Bone marrow (tissue), 2 donors: ENCODE measurements around the gene PAEP.

ENCODE experiments used
- DNase-seq, 2 donors: peaks; one replicate each; lab custom pipeline; 2025; lab: John Stamatoyannopoulos, UW

Gene PAEP

GRCh38 chr9:135579889-135580660, 18.5 kb downstream of the PAEP start:
- no peak for DNase-seq

GRCh38 chr9:135580664-135581380, 19.3 kb downstream of the PAEP start:
- DNase-seq = no peak

GRCh38 chr9:135581636-135582426, 20.3 kb downstream of the PAEP start:
- DNase-seq = no peak

DNA sequence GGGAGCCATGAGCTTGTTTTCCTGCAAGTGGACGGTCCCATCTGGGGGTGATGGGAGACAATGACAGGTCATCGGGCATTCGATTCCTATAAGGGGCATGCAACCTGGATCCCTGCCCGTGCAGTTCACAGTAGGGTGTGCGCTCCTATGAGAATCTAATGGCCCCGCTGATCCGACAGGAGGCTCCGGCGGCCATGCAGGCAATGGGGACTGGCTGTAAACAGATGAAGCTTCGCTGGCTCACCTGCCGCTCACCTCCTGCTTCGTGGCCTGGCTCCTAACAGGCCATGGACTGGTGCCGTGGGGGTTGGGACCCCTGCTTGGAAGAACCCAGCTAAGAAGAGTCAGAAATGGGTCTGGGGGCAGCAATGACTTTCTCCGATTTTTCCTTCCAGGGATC, 21.0 kb downstream of the PAEP start:
- DNase-seq = no peak

GRCh38 chr9:135582966-135583687, 21.6 kb downstream of the PAEP start:
- DNase-seq = no peak

GRCh38 chr9:135583688-135584011, 22.1 kb downstream of the PAEP start:
- no peak for DNase-seq

- DNase-seq = no peak
Measured at GRCh38 chr9:135584371-135584770, 22.8 kb downstream of the PAEP start.

- no peak for DNase-seq
Measured at GRCh38 chr9:135584934-135585333, 23.4 kb downstream of the PAEP start.

- no peak for DNase-seq
Measured at GRCh38 chr9:135586601-135587109, 25.1 kb downstream of the PAEP start.

DNA sequence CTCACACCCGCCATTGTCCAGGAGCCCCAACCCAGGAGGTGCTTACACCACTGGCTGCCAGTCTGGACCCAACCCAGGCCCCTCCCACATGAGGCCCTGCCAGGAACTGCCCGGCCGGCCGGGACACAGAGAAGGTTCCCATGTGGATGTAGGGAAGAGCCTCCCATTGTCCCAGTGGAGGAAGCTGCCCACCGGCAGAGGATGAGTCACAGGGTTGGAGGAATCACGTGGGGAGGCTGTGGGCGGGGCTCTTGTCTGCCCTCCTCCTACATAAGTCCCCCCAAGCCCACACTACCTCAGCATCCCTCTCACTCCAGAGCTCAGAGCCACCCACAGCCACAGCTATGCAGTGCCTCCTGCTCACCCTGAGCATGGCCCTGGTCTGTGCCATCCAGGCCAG, 26.1 kb downstream of the PAEP start:
- no peak for DNase-seq

- DNase-seq = no peak
Measured at GRCh38 chr9:135588371-135588770, 26.8 kb downstream of the PAEP start.

GRCh38 chr9:135588886-135589595, 27.5 kb downstream of the PAEP start:
- no peak for DNase-seq

DNA sequence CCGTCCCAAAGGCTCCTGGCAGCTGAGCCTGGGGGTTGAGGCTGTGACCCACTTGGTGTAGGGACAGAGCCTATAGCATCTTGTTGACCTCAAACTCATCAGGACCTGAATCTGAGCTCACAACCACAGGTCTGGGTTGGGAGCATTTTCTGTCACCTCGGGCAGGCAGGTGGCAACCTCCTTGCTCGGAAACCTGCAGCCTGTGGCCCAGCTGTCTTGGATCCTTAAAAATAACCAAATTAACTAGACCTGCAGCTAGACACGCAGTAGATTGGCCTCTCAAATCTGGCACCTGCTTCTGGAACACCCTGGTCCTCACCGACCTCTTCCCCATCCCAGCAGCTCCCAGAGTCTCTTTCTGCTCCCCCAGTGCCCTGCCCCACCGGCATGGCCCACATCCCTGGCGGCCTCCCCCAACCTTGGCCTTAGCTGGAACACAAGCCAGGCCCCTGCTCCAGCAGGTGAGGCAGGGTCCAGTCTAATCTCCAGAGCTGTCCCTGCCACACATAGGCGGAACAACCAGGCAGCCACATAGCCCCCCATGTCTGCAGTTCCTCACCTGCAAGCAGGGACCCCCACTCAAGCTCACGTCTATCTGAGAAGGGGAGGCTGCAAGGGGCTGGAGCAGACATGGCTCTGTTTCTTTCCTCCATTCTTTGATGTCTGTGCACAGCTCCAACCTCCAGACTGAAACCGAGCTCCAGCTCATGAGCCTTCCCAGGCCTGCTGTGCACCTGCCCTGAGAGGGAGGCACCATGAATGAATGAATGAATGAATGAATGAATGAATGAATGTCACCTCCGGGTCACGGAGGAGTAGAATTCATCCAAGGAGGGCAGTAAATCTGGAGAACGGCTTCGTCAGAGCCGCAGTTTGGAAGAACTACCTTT, 28.3 kb downstream of the PAEP start:
- no peak for DNase-seq

DNA sequence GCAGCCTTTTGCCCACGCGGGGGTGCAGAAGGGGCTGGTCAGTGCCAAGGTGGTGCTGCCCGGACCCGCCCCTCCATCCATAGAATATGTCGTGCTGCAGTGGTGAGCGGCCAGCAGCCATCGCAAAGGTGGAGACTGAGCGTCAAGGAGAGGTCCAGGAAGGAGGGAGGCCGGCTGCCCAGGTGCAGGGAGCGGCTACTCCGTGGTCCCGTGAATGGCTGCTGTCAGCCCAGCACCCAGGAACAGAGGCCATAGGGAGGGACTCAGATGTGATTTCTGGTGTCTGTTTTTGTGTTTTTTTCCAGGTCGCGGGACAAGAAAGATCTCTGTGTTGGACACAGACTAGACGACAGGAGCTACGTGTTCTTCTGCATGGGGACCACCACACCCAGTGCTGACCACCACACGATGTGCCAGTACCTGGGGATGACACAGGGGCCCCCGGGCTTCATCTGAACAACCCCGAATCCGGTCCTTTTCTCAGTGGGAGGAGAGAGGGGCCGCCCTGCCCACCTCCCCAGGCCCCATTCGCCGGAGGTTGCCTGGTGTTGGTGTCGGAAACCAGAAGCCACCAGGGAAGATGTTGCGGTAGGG, 29.0 kb downstream of the PAEP start:
- no peak for DNase-seq

DNA sequence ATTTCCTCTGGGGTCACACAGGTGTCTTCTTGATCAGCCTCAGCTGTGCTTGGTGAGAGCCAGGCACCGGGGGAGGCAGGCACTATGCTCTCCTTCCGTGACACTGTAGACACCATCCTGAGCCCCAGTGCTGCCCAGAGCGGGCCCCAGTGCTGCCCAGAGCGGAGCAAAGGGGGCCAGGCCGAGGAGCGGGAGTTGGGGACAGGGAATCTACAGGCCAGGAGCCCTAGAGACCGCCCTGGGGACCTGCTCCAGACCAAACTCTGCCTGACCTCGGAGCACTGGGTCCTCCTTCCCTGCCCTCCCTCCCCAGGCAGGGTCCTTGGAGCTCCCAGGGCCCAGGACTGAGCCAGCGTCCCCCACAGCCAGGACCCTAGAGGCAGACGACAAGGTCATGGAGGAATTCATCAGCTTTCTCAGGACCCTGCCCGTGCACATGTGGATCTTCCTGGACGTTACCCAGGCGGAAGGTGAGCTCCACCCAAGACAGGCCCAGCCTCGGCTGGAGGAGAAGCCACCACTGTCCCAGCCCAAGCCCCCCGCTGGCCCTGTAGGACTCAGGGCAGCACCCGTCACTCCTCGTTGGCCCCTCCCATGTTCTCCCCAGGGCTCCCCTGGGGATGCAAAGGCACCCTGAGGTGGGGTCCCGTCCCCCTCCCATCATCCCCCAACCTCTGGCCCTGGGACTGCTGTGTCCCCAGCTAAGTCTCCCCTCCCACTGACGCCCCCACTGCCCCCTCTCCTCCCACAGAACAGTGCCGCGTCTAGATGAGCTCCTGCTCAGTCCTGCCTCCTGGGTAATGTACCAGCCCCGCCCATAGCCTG, 30.2 kb downstream of the PAEP start:
- DNase-seq = no peak

- DNase-seq = no peak
Measured at GRCh38 chr9:135592331-135592590, 30.7 kb downstream of the PAEP start.

GRCh38 chr9:135592625-135593024, 31.1 kb downstream of the PAEP start:
- DNase-seq = no peak

DNA sequence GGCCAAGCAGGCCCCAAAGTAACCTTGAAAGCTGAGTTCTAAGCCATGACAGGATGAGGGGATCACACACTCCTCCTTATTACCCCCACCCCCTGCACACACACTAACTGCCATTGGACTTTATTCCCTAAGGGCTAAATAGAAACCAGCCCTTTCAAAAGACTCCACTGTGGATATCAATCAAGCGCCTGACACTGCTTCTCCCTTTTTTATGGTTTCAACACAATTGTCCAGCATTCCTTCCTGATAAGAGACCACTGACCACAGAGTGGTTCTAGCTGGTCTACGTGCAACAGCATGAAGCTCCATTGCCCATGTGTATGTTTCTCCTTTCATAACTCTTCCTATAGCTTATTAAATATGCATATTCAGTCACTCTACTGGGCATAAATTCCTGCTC, 34.7 kb downstream of the PAEP start:
- no peak for DNase-seq

GRCh38 chr9:135600296-135600817, 38.8 kb downstream of the PAEP start:
- DNase-seq = no peak
